ENCODE results near the gene TLE4. TPM values are rescaled to one million over a fixed set of nuclear protein-coding genes. Genes with fewer than 3 reads are reported as not detected.

Gene TLE4
- total RNA-seq, 1 experiment from 2014 or later: 16.1 TPM

DNA sequence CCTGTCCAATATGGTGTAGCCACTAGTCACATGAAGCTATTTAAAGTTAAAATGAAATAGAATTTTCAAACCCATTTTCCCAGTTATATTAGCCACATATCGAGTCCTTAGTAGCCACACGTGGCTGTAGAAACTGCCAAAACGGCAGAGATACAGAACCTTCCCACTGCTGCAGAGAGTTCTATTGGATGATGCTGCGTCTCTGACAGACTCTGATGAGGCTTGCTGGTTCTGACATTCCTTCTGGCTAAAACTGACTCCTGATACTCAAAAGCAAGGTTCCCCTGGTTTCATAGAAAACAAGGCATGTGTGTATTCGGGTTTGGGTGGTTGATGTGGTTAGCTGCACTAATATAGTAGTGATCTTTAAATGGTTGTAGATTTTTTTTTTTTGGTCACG lies 91.5 kb downstream of the TLE4 start:
- no peak for DNase-seq (ENCODE audit: low spot score)

DNA sequence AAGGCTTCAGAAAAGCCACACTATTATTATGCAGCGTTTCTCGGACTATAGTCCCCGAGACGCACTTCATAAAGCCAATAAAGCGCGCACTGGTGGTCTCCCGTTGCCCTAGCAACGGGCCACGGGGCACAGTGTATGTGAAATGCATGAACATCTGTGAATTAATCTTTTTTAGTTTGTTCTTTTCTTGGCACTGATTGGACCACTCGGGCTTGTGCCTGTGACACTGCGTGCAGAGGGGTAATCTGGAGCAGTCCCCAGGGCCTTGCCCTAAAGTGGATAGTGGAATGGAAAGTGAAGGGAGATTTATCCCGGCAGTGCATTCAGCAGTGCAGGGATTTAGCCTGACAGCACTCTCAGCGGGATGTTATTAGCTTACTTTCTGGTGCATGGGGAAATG lies 92.1 kb downstream of the TLE4 start:
- DNase-seq (ENCODE audit: low spot score): no peak

DNA sequence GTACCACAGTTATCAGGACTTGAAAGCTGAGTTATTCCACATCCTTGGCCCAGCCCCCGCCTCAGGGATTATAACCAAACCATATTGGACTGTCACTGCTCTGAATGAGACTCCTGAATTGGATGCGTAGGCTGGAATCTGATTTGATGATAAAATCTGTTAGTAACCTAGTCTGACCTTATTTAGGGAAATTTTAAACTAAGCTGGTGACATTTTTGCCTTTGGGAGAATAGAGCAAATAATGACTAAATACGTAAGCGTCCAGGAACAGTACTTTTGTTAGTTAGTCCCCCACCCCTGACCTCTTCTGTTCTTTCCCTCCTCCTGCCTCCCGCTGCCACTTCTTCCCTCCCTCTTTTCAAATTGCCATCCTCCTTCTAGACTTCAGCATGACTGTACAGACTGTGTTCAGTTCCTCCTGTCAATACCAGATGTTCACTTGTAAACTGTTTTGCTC lies 92.6 kb downstream of the TLE4 start:
- DNase-seq (ENCODE audit: low spot score): no peak

DNA sequence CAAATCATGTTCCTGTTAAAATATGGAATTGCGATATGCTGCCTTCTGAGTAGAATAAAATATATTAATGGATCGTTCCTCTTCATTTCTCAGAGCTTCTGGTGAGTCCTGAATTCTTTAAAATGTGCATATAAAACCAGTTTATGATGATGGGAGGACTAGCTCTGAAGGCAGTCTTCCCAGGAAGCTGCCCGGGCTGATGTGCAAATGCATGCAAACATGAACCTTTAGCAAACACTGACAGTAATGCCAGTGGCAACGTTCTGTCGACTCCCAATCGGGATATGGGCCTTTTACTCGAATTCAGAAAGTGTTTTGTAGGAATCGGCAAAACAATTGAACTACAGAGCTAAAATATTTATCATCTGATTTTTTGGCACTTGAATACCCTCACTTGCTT lies 93.6 kb downstream of the TLE4 start:
- no peak for DNase-seq (ENCODE audit: low spot score)

DNA sequence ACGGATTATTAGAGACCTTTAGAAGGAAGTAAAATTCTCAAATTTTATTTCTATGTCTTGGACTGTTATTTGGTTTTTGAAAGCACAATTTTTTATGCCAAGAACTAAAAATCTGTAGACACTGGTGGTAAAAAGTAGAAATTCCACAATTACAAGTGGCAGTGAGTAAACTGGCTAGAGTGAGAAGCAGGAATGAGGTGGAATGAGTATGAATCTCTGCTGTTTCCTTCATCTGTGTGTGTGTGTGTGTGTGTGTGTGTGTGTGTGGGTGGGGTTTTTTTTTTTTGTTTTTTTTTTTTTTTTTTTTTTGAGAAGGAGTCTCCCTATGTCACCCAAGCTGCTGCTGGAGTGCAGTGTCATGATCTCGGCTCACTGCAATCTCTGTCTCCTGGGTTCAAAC lies 94.2 kb downstream of the TLE4 start:
- no peak for DNase-seq (ENCODE audit: low spot score)

DNA sequence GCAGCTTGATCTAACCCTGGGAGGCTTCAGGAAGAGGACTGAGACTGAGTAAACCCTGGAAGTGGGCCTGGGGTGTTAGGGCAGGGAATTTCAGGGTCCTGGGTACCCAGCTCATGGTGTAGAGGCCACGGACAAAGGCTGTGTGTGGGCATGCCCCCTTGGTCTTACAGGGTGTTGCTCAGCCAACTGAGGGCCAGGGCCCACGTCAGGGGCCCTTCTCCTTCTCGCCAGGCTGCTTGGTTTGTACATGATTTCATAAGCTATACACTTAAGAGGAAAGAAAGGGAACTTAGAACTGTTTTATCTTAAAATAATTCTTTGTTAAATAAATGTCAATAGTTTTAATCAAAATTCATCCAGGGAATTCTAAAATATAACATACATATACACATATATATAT lies 95.4 kb downstream of the TLE4 start:
- no peak for DNase-seq (ENCODE audit: low spot score)

DNA sequence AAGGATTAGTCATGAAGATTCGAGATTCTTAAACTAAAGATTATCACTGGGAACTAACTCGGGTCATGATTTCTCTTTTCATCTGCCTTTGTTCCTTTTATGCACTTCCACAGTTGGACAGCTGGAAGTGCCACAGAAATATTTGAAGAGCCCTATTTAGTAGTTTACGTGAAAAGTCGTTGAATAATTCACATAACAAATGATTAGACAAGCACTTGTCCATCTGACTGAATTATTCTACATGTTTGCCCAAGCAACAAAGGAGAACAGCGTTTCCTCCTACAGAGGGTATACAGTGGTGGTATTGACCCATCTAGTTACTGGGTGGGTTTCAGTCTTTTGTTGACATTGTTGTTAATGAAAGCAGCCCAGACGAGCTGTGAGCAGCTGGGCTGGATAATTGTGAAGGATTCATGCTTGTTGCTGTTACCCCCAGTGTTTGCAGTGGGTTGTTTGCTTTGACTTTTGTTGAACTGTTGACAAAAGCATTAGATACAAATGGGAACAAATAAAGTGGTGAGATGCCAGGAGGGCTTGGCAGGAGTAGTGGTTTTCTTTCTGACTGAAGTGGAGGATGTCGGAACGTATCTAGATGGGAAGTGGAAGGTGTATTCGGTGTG lies 96.2 kb downstream of the TLE4 start:
- DNase-seq (ENCODE audit: low spot score): no peak

DNA sequence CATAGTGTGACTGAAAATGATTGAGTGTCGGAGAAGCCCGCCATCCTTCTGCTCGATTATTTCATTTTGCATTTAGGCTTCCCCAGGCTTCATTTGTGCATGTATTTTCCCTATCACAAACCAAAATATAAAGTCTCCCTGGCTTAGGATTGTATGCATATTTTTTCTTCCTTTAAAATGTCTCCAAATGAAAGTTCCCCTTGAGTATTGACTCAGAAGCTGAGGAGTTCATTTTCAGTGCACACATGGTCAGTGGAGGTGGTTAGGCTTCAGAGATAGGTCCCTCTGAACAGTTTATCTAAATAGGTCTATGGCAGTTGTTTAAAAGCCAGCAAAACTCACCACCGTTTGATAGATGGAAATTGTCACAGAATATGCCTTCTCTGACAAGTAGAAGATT lies 97.2 kb downstream of the TLE4 start:
- no peak for DNase-seq (ENCODE audit: low spot score)

DNA sequence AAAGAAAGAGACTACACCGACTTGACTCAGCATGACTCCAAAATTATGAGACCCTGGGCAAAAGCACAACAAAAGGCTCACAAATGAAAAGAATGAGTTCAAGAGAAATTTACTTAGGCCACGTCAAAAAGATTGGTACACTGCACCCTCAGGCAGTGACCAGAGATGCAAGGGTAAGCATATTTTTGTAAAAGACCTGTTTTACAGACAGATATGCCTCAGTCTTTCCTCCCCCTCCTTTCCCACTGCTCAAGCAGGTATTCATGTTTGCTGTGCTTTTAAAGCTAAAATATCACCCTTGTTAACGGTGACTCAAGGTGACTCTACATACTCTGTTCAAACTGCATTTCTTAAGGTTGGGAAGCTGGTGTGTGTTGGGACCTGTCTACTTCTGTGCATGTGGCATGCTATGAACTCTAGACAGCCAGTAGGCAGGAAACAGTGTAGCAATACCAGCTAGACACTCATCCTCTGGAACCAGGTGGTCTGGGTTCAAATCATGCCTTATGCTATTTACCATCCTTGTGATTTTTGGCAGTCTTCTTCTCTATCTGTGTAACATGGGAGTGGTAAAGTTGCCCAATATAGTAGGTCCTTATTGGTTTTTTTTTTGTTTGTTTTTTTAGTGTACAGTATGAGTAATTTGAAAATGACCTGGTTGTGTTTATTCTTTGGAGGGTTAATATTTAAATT lies 98.7 kb downstream of the TLE4 start:
- no peak for DNase-seq (ENCODE audit: low spot score)

DNA sequence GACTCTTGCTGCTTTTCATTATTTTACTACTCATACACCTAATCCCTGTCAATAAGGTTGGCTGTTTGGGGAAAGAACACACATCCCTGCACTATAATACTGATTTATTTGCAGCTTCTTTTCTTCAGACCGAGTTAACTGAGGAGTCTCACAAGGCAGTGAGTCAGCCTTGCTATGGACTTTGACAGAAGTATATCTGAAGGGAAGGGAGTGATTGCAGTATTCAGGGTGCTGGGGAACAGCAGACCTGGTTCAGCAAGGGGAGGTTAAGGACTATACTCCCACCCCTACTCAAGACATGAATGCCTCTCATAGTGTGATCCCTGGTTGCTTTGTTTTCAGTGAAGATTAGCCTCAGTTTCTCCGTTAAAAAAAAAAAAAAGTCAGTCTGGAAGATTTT lies 99.8 kb downstream of the TLE4 start:
- no peak for DNase-seq (ENCODE audit: low spot score)

DNA sequence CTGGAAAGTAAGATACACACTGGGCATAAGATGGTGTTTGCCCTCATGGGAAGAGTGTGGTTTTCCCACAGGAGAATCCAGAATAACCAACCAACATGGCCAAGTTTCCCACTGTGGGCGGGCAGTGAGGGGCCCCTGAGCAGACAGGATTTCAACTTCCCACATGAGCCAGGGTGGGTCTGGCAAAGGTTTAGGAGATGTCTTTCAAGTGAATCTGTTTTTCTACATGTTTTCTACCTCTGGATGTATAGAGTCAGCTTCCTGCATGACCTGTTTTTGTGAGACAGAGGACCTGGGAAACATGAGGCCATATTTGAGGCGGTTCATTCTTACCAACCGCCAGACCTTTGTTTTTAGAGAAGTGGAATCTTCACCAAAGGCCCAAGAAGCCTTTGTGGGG lies 100.5 kb downstream of the TLE4 start:
- DNase-seq (ENCODE audit: low spot score): no peak

DNA sequence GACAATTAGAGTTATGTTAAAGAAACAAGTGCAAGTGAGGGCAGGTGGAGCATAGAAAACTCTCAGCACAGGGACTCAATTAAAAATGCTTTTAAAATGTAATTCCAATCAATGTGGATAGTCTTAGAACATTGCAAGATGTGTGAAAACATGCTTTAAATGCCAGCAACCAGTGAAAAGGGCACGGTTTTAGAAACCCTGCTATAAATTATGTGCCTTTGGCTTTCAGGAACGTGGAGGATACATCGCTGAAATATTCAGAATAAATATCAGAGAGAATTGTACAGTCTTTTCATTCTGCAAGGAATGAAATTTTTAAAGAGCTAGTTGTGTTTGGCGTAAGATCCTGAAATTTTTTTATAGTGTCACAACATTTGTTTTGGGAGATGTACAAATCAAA lies 101.1 kb downstream of the TLE4 start:
- no peak for DNase-seq (ENCODE audit: low spot score)

DNA sequence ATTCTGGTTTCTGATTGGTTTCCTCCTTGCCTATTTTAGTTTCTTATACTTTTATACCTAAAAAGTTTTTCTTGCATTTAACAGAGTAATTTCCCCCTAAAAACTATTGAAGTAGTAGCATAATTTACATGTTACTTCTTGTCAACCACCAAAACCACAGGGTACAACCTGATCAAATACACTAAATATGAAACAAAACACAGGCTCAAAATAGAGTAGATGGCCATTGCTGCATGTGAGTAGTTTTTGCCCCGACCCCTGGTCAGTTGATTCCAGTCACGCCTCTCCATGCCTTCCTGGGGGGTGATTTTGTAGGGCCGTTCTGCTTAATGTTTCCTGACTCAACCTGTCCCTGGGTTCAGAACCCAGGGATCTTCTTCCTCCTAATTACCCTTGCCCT lies 101.8 kb downstream of the TLE4 start:
- DNase-seq (ENCODE audit: low spot score): no peak

DNA sequence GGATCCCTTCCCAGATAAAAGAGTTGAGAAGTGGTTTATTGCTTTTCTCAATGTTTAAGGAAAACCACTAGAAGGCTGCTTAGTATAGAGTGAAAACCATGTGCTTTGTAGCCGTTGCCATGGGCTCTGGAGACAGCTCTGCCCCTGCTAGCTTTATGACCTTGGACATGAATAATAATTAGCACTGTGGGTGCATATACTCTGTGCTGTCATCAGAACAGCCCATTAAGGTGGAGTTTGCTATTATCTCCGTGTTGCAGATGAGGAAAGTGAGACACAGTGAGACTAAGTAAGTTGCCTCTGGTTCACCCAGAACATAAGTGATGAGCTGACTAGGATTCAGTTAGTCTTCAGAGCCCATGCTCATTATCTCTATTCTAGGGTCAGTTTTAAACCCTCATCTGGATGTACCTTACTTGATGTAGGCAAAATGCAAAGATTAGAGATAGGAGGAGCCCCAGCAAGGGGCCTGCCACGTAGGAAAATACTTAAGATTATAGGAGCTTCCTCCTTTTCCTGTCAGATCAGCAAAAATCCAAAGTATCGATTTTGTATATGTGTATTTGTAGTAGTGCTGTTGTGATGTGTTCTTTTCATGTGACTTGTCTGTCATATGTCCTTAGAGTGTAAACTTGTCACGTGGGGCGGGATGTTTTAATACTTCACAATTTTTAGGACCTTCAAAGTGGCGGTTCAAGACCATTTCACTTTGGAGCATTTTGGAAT lies 102.5 kb downstream of the TLE4 start:
- no peak for DNase-seq (ENCODE audit: low spot score)

DNA sequence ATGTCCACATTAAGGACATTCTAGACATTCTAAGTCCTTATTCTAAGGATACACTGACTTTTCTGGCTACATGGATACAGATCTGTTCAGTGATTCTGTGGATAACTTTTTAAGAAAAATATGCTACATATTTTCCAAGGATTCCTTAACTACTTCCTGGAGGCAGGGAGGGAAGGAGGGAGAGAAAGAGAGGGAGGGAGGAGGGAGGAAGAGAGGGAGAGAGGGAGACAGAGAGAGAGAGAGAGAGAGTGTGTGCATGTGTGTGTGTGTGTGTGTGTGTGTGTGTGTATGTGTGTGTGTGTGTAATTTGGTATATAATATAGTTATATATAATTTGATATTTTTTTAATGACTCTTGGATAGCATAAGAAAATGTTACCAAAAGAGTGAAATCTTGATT lies 109.8 kb downstream of the TLE4 start:
- DNase-seq (ENCODE audit: low spot score): no peak

DNA sequence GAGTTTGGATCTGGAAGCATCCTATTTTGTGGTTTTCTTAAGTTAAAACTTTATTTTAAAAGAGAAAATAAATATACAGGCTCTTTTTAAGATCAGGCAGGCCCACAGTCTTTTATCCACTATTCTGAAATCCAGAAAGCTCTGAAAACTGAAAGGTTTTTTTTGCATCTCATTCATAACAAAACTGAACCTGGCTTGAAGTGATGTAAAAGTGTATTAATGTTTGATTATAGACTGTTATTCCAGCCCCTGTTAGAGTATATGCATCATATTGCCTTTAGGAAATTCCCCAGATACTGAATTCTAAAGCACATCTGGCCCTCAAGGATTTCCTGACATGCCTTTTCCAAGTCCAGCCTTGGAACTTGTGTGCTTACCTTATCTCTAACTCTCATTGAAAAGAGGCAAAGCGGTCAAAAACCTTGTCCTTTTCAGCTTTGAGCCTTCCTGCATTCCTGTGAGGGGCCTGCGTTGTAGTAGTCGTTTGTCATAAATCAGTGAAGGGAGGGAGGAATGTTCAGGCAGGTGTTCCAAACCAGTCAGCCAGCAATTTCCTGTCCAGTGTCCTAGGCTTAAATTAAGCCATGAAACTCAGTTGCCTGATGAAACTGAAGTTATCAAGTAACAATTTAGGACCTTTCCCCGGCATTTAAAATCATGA lies 110.4 kb downstream of the TLE4 start:
- no peak for DNase-seq (ENCODE audit: low spot score)

DNA sequence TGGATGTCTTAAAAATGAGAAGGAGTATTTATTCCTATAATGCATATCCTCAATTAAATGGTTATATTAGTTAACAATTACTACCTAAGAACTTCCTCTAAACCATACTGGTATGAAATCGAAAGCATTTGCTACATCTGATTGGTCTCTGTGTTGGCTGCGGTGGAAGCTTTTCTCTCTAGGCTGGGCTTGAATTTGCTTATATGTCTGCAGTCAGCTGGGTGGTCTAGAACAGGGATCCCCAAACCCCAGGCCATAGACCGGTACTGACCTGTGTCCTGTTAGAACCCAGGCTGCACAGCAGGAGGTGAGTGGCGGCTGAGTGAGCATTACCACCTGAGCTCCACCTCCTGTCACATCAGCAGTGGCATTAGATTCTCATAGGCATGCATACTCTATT lies 112.3 kb downstream of the TLE4 start:
- DNase-seq (ENCODE audit: low spot score): no peak

DNA sequence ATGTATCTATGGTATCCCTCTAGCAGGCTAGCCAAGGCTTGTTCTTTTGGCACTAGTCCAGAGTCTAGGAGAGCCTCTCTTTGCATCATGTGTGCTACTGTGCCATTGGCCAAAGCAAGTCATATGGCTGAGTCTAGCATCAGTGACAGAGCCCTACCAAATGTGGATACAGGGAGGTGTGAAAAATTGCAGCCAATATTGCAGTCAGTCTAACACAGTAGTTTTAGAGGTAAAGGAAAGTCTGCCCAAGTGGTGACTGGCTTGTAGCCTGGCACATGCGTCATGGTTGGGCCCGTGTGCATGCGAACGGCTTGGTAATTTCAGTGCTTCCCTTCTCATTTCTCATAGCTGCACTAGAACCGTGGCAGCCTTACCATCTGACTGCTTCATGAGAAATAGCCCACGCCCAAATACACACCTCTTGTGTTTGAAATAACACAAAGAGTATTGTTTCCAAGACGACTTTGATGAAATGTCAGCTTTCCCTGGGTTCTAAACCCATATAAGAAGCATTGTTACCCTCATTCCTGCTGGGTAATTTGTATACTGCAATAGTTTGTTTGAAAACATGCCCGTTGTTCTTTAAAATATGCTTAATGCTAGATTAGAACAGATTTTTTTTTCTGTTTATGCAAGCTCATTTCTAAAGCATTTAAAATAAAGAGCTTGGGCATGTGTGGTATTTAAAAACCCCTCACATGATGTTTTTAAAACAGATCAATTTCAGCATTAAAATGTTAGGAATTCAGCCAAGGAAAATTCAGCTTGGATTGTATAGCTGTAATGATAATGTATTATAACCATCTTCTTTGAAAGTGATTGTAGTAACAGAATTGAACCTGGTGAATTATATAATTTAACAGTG lies 113.2 kb downstream of the TLE4 start:
- no peak for DNase-seq (ENCODE audit: low spot score)

DNA sequence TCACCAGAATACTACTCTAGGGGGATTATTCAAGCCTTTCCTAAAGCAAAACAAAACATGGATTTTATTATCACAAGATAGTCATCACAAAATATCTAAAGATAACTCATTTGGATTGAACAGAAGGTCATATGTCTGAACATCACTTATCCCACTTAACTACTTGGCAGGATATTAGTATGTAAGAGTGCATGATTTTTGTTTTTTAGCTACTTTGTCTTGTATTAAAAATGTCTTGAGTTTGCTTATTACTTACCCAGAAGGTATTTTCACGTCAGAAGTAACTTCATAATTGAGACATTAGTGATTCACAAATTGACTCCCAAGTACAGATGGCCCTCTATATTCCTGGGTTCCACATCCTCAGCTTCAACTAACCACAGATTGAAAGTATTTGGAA lies 113.8 kb downstream of the TLE4 start:
- DNase-seq (ENCODE audit: low spot score): no peak

DNA sequence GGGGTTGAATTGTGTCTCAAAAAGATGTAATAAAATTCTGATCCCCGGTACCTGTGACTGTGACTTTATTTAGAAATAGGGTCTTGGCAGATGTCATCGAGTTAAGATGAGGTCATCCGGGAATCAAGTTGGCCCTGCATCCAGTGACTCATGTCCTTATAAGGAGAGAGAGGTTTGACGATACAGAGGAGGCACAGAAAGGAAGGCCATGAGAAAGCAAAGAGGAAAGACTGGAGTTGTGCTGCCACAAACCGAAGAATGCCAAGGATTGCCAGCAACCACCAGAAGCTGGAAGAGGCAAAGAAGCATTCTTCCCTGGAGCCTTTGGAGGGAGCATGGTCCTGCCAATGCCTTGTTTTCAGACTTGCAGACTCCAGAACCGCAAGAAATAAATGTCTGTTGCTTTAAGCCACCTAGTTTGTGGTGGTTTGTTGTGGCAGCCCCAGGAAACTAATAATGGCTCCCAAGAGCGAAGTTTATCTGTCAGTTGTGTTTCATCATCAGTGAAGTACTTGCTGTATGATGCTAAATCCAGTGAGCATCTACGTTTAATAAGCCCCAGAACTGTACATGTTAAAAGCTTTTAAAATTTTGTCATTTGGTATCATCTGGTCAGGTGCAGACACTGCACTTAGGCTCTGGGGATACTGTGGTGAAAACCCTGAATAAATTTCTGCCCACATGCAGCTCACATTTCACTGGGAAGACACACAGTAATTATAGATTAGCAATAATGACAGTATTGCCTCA lies 114.8 kb downstream of the TLE4 start:
- no peak for DNase-seq (ENCODE audit: low spot score)

DNA sequence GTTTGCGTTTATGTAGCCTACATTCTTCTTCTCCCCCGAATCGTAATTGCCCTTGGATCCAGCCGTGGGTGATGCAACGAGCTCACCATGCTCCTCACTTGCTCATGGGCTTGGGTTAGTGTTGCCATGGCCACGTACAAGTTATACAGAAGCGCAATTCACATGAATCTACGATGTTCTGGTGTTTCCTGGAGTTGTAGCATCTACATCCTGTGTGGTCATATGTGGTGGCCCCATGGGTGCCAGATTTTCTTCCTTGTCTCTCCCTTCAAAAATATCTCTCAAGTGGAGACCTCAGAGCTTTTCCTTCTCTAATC lies 115.3 kb downstream of the TLE4 start:
- DNase-seq (ENCODE audit: low spot score): no peak
